GM19035 (cell line): ENCODE measurements around the gene ZCCHC14.
"Not testable (repeated sequence)": the region's sequence is repeated elsewhere in the genome, so short reads cannot be mapped to it uniquely, and the experiment has no call there.

Experiments used
- ATAC-seq: cut with Tn5 transposase; IDR thresholded peaks from one replicate; pipeline ENCODE4 v1.9.1; 2021; ENCODE audit not compliant: unreplicated experiment

ZCCHC14 gene

GRCh38 chr16:87388818-87389134 is 104.0 kb downstream of the ZCCHC14 start:
- ATAC-seq: no peak

GRCh38 chr16:87387942-87388817 is 104.6 kb downstream of the ZCCHC14 start:
- ATAC-seq: peak; percentile 48

DNA sequence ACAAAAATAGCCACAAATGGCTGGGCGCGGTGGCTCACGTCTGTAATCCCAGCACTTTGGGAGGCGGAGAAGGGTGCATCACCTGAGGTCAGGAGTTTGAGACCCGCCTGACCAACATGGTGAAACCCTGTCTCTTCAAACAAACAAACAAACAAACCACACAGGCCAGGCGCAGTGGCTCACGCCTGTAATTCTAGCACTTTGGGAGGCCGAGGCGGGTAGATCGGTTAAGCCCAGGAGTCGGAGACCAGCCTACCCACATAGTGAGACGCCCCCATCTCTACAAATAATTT is 108.0 kb downstream of the ZCCHC14 start:
- not testable (repeated sequence) for ATAC-seq

DNA sequence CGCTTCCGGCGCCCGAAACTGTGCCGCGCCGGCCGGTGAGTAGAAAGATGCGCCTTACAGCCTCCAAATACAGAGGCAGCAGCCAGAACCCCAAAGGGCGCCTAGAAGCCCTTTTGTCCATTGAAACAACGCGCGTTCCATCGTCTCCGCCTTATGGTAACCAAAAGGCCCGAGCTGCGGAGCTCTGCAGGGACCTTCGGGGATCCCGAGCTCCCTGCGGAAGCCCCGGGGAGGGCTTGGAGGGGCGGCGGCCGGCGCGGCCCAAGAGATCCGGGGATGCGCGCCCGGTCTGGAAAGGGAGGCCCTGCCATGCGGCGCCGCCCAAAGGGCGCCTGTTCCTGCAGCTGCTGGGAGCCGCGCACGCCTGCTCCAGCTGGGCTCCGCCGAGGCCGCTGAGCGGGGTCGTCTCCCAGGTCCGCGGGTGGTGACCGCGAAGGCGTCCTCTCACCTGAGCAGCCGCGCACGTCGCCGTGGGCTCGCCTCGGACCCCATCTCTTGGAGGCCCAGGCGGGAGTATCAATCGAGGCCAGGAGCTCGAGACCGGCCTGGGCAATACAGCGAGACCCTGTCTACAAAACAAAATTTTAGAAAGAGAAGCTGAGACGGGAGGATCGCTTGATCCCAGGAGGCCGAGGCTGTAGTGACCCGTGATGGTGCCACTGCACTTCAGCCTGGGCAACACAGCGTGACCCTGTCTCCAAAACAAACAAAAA is 108.5 kb downstream of the ZCCHC14 start:
- peak; percentile 8 for ATAC-seq

- ATAC-seq: peak; percentile 45
Measured at GRCh38 chr16:87383505-87384161, 109.2 kb downstream of the ZCCHC14 start, which contains the start of gene FBXO31. Gene FBXO31, minus strand, starts transcription at chr16:87383776. Its CDS starts 32 bp downstream, at chr16:87383744.

DNA sequence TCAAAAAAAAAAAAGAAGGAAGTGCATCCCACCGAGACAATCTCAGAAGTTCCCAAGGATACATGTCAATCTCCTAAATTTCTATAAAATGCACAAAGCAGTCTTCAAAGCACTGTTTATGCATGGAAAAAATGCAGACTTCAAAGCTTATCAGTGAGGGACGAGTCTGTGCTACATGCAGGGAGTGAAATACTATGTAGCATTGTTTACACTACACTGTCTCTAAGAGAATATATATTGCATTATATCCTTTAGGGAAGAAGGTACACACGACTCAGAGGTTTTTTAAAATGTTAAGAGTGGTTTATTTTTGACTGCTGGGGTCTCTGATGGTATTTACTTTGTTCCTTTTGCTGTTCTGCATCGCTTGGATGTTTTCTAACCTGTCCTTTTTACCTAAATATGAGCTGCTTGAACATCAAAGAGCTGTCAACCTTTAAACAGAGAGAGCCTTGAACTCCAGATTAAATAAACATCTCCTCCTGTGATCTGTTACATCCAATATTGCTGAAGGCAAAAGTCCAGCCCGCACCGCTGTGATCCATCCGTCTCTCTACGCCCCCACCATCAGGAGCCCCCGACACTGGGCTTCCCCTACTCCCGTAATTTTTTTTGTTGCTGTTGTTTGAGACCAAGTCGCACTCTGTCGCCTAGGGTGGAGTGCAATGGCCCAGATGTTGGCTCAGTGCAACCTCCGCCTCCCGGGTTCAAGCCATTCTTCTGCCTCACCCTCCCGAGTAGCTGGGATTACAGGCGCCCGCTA is 110.6 kb downstream of the ZCCHC14 start:
- no peak for ATAC-seq

- no peak for ATAC-seq
Measured at GRCh38 chr16:87380881-87381280, 111.9 kb downstream of the ZCCHC14 start.

DNA sequence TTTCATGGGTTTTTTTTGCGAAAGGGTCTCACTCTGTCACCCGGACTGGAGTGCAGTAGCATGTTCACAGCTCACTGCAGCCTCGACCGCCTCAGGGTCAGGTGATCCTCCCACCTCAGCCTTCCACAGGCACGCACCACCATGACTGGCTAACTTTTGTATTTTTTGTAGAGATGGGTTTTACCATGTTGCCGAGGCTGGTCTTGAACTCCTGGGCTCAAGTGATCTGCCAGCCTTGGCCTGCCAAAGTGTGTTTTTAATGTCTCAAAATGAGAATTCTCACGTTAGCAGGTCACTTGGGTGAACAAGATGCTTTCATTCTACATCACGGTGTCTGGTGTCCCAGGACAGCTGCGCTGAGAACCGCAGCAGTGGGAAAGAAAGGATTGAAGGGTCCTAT is 112.4 kb downstream of the ZCCHC14 start:
- ATAC-seq: no peak

- not testable (repeated sequence) for ATAC-seq
Measured at GRCh38 chr16:87379312-87379752, 113.5 kb downstream of the ZCCHC14 start.

DNA sequence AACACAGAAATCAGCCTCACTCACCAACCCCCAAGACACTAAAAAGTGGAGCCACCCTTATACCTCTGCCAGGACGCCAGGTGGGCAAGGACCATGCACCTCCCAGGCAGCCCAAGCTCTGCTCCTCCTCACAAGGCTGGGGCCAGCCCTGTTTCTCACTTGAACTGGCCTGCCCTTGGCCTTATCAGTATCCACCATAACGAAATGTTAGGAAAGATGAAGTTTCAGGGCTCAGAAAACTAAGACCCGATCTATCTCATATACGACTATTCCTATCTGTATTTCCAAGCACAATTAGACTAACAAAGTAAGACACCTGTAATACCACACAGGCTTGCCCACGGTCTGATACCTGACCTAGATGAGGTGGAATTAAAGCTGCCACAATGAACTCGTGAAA is 116.2 kb downstream of the ZCCHC14 start:
- no peak for ATAC-seq

DNA sequence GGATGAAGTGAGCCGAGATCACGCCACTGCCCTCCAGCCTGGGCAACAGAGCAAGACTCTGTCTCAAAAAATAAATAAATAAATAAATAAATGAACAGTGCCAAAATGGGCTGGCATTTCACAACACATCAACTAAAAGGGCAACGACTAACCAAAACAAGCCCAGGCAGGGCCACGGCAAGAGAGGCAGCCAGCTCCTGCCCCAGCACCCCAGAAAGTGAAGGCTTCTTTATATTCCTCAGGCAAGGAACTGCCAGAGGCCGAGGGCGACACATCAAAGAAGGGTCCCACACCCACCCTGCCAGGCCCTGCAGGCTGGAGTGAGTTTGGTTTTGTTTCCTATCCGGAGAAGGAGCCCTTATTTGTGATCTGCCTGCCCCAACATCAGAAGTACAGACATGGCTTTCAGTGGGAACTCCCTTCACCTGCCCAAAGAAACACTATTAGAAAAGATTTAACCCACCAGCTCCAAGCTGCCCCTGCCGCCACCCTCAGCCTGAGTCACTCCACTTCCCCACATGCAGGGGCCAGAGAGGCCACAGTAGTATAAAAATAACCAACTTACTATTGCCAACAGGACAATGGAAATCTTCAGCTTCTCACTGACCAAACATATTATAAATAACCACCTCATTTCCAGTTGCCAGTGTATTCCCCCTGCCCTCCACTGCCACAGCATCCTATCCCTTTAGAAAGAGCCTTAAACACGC is 117.2 kb downstream of the ZCCHC14 start:
- no peak for ATAC-seq

DNA sequence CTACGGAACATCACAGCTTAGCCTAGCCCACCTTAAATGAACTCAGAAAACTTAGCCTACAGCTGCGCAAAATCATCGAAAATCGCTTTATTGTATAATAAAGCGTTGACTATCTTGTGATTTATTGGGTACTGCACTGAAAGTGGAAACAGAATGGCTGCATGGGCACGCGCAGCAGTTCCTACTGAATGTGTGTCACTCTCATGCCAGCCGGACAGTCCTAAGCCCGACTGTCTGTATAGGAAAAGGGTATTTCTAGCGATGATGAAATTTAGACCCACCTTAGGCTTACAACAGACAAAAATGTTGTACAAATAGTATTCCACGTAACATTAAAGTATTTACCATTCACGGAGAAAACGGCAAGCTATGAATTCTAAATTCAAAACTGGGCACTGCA is 118.5 kb downstream of the ZCCHC14 start:
- ATAC-seq: no peak

DNA sequence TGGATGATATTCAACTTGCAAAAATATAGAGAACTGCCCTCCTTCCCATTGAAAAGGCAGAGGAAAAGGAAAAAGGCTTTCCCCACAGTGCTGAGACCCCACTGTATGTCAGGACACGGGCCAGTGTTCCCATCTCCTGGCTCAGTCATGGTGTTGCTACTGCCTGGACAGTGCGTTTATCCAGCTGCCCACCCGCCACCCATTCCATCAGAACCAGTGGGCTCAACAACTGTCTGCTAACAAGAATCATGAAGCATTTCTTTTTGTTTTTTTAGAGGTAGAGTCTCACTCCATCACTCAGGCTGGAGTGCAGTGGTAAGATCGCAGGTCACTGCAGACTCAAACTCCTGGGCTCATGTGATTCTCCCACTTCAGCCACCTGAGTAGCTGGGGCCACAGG is 120.5 kb downstream of the ZCCHC14 start:
- ATAC-seq: no peak

GRCh38 chr16:87371261-87371866 is 121.5 kb downstream of the ZCCHC14 start:
- no peak for ATAC-seq

GRCh38 chr16:87369796-87370719 is 122.8 kb downstream of the ZCCHC14 start:
- no peak for ATAC-seq

DNA sequence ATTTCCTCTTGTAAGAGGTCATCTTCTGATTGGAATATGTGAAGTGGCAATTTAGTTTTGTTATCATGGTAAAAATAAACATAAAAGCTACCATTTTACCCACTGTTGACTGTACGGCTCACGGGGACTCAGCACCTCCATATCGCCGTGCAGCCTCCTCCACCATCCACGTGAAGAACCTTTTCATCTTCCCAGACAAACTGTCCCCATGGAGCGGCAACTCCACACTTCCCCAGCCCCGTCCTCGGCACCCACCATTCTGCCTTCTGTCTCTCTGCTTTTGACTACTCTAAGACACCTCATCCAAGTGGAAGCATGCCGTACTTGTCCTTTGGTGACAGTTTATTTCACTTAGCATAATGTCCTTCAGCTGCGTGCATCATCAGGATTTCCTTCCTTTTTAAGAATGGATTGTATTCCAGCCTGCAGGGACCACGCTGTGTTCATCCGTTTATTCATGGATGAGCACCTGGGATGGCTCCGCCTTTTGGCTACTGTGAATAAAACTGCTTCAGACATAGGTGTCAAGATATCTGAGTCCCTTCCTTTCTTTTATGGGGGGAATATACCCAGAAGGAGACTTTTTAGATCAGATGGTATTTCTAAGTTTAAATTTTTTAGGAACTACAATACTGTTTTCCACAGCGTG is 123.6 kb downstream of the ZCCHC14 start:
- no peak for ATAC-seq

- no peak for ATAC-seq
Measured at GRCh38 chr16:87368029-87368770, 124.6 kb downstream of the ZCCHC14 start.

GRCh38 chr16:87367529-87367928 is 125.3 kb downstream of the ZCCHC14 start:
- ATAC-seq: no peak
